RPMI8226 (cell line): ENCODE data around the gene RETREG3.
A peak's percentile ranks its signal among the peaks of the same experiment; 100 is the strongest.

Experiments used
- DNase-seq: peaks from one replicate; pipeline ENCODE4 v3.0.0-alpha.2; 2015

Gene RETREG3

GRCh38 chr17:42609814-42610801 lies 934 bp upstream of the RETREG3 start:
- peak; percentile 27 for DNase-seq

GRCh38 chr17:42608305-42609181 lies 631 bp downstream of the RETREG3 start:
- DNase-seq, result peak; percentile 38

- DNase-seq, result no peak
These were observed 1.4 kb downstream of the RETREG3 start for GRCh38 chr17:42607769-42608168.

GRCh38 chr17:42603318-42603717 lies 5.9 kb downstream of the RETREG3 start:
- no peak for DNase-seq

GRCh38 chr17:42598905-42599304 lies 10.3 kb downstream of the RETREG3 start:
- DNase-seq, result no peak

GRCh38 chr17:42596386-42596785 lies 12.8 kb downstream of the RETREG3 start:
- no peak for DNase-seq

- no peak for DNase-seq
These were observed 17.8 kb downstream of the RETREG3 start for GRCh38 chr17:42591411-42591810.

- DNase-seq, result no peak
These were observed 18.3 kb downstream of the RETREG3 start for GRCh38 chr17:42590886-42591285.

GRCh38 chr17:42586514-42587230 lies 22.5 kb downstream of the RETREG3 start:
- peak; percentile 19 for DNase-seq

GRCh38 chr17:42585353-42585752 lies 23.8 kb downstream of the RETREG3 start:
- no peak for DNase-seq

GRCh38 chr17:42584880-42585279 lies 24.3 kb downstream of the RETREG3 start:
- no peak for DNase-seq

- no peak for DNase-seq
These were observed 27.4 kb downstream of the RETREG3 start for GRCh38 chr17:42581744-42582270.

- no peak for DNase-seq
These were observed 29.2 kb downstream of the RETREG3 start for GRCh38 chr17:42579794-42580551.

GRCh38 chr17:42578282-42578869 lies 30.8 kb downstream of the RETREG3 start:
- DNase-seq, result peak; percentile 94

GRCh38 chr17:42577532-42578281 lies 31.5 kb downstream of the RETREG3 start, which contains the start of gene PSMC3IP:
Gene PSMC3IP, minus strand, starts transcription at chr17:42577729. Its CDS starts 43 bp downstream, at chr17:42577686.
- DNase-seq, result peak; percentile 96

- peak; percentile 16 for DNase-seq
These were observed 32.0 kb downstream of the RETREG3 start for GRCh38 chr17:42577140-42577531.

GRCh38 chr17:42574463-42574862 lies 34.7 kb downstream of the RETREG3 start:
- no peak for DNase-seq

- DNase-seq, result no peak
These were observed 36.1 kb downstream of the RETREG3 start for GRCh38 chr17:42573095-42573494.

- DNase-seq, result no peak
These were observed 37.5 kb downstream of the RETREG3 start for GRCh38 chr17:42571435-42572225.
